GM18519 (cell line): Measurements from ENCODE around the gene EIF3A.
A peak's percentile ranks its signal among the peaks of the same experiment; 100 is the strongest.

Experiments used
- ATAC-seq: cut with Tn5 transposase; IDR thresholded peaks from one replicate; pipeline ENCODE4 v1.9.1; 2021; ENCODE audit warnings: mild to moderate bottlenecking, moderate library complexity; ENCODE audit not compliant: unreplicated experiment, low FRiP score

EIF3A gene

DNA sequence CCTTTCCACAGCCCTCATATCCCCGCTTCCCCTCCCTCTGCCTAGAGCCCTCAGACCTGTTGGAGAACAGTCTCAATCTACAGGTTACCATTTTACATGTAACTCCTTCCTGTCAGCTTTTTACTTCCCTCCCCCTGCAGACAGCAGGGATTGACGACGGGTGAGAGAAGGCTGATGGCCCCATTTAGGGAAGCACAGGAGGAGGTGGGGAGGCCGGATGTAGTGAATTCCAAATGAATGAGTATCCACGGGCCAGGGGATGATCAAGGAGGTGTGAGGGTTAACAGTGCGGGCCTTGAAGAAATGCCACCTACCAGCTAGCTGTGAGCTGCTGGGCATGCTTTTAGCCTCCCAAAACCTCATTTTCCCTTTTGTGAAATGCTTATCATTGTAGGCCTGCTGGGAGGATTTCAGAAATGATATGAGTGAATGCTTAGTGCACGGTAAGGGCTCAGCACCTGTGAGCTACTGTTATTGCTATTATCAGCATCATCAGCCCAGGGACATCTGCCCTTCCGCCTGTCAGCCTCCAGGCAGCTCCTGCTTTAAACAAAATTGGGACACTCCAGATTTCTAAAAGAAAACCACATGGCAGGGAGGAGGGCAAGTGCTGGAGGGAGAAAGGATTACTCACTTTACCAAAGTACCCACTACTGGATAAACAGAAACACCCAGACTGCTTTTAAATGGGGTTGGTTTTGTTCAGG lies 57.6 kb downstream of the EIF3A start:
- ATAC-seq, result no peak

- ATAC-seq, result no peak
Measured at GRCh38 chr10:119020627-119020946, 60.0 kb downstream of the EIF3A start.

- ATAC-seq, result no peak
Measured at GRCh38 chr10:119007211-119007574, 73.4 kb downstream of the EIF3A start.

DNA sequence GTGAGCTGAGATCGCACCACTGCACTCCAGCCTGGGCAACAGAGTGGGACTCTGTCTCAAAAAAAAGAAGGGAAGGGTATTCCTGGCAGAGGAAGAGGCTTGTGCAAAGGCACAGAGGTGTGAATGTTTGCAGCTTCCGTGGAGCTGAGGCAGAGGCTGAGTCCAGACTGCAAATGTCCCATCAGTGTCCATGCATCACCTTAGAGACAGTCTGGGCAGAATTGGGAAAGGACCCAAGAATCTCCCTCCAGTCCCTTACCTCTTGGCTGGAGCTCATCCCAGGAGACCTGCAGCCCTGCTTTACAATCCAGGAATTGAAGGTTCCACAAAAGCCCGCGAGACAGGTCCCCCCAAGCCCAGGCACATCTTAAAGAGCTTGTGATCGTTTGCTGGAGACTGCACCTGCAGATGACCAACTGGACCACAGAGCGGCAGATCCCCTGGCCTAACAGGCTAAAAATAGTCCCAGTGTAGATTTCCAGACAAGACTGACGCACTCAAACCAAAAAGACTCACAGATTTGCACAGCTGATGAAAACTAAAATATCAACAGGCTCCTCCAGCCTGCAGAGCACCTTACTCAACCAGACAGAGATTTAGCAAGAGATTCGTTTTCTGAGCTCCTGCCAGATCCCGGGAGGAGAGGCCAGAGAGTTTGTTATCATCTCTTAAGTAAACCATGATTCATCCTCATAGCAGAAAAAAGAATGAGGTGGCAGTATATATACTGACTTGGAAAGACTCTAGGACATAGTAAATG lies 74.0 kb downstream of the EIF3A start:
- ATAC-seq, result no peak

GRCh38 chr10:119005362-119006043 lies 75.1 kb downstream of the EIF3A start:
- ATAC-seq, result no peak

DNA sequence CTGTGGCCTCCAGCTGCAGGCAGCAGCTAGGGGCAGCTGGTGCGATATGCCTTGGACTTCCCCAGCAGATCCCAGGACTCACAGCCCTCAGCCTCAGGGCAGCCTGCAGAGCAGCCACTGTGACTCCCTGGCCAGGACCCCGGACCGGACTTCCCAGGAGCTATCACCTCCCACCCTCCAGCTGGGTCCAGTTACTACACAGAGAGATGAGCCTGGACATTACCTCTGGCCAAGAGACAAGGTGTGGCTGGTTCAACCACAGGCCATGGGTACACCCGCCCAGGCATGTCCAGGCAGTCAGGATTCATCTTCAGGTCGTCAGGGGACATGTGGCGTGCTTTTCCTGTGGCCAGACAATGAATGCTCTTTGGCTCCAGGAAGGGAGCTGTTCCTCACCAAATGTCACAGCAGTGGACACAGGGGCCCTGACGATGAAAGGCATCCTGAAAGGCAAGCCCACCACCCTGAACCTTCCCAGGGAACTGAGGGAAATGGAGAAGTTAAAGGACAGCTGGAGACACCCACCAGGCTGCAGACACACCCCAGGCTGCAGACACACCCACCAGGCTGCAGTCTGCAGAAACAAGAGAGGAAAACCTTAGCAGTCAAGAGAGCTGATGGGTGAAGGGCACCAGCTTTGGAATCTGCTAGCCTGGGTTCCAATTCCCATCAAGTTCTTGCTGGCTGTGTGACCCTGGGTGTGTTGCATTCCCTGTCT lies 76.9 kb downstream of the EIF3A start:
- ATAC-seq, result no peak

DNA sequence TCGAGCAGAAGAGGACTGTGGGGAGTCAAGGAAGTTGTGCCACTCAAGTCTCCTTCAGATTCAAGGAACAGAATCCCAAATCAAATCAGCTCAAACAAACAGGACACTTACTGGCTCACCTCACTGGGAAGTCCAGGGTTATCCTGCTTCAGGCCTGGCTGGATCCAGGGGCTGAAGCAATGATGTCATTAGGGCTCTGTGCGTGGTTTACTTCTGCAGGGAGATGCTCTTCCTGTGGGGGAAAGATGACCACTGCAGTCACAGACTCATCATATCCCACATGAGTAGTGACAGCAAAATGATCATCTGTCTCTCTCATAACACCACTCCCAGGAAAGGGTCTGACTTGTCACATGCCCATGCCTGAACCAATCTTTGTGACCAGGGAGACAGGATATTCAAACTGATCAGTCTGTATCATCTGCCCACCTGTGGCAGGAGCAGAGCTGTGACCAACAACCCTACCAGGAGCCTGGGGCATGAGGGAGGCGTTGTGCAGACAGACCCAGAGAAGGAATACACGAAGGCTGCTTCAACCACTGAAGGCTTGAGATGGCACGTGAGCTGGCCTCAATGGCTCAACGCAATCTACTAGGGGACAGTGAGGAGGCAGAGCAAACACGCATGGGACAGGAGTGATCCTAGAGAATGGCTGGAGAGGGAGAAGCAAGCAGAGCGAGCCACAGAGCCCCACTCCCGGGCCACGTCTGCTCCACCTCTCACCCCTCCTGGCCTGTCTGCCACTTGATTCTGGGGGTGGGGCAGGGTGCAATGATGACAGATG lies 78.7 kb downstream of the EIF3A start:
- no peak for ATAC-seq

GRCh38 chr10:118998183-118998582 lies 82.4 kb downstream of the EIF3A start:
- no peak for ATAC-seq

- ATAC-seq, result no peak
Measured at GRCh38 chr10:118997379-118997778, 83.2 kb downstream of the EIF3A start.

DNA sequence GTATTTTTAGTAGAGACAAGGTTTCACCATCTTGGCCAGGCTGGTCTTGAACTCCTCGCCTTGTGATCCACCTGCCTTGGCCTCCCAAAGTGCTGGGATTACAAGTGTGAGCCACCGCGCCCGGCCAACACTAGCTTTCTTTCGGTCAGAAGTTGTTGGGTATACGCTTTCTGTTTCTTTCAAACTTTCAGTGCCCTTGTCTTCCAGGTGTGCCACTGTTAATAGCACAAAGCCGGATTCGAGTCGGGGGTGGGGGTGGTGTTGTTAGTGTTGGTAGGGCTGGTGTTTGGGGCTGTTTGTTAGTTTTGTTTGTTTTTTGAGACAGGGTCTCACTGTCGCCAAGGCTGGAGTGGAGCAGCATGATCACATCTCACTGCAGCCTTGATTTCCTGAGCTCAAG lies 84.9 kb downstream of the EIF3A start:
- no peak for ATAC-seq

DNA sequence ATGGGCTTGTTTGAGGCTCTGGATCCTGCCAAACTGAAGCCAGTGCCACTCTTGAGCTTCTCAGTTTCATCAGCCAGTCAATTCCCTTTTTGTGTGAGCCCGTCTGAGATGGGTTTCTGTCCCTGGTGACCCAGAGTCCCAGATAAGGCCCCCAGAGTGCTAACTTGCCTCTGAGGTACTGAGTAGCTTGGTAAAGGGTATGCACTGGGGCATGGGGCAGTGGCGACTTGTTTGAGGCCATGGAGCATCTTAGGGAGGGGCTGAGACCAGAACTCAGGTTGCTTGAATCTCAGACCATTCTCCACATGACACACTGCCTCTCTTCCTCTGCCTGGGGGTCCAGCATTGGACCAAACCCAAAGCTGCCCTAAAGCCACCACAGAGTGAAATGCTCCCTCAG lies 86.3 kb downstream of the EIF3A start:
- ATAC-seq, result no peak

GRCh38 chr10:118993214-118993613 lies 87.4 kb downstream of the EIF3A start:
- no peak for ATAC-seq

GRCh38 chr10:118992496-118992895 lies 88.1 kb downstream of the EIF3A start:
- ATAC-seq, result no peak

DNA sequence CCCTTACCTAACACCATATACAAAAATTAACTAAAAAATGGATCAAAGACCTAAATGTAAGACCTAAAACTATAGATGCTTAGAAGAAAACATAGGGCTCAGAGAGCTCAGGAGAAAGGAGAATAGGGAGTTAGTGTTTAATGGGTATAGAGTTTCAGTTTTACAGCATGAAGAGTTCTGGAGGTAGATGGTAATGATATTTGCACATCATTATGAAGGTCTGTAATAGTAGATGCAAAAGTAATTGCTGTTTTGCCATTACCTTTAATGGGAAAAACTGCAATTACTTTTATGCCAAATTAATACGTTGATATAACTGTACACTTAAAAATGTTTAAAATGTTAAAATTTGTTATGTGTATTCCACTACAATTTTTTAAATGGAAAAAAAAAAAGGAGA lies 90.3 kb downstream of the EIF3A start:
- ATAC-seq, result no peak

- peak; percentile 64 for ATAC-seq
Measured at GRCh38 chr10:118986815-118987790, 93.5 kb downstream of the EIF3A start.

GRCh38 chr10:118985576-118985975 lies 95.0 kb downstream of the EIF3A start:
- no peak for ATAC-seq
